Renal cortex interstitium (tissue), 11 donors: ENCODE results near the gene ZBTB16. TPM values are rescaled to one million over a fixed set of nuclear protein-coding genes. Genes with fewer than 3 reads are reported as not detected.

Experiments used
- DNase-seq, 11 donors: peaks; one replicate each; pipeline ENCODE4 v3.0.0-alpha.2; 2013; ENCODE audit warnings: low read depth in 9 of 11, low spot score in 4 of 11; ENCODE audit errors: extremely low read depth in 1 of 11
- polyA plus RNA-seq, 3 donors: library from polyadenylated mRNA; unstranded; fragments of 120-200 nt; gene quantifications; one replicate each; pipeline ENCODE4 v1.2.1, GENCODE V29; 2013; ENCODE audit not compliant: insufficient read length in 3 of 3

Gene ZBTB16
- polyA plus RNA-seq, 3 donors, result 1.4 to 2.5 (median 1.7) TPM

DNA sequence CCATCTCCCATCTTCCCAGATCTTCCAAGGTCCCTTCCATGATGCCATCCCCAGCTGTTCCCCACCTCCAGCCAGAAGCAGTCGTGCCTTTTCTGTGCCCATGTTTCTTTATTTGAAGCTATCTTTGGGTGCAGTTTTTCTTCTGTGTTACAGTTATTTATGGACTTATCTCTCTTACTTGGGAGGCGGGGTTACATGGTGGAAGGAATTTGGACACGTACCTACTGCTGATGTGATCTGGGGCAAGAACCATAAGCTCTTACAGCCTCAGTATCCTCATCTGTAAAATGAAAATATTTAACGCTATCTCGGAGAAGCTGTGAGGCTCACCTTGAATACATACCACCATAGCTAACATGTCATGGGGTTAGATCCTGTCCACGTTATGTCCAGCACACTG is 98.9 kb downstream of the ZBTB16 start:
- DNase-seq, result no peak

DNA sequence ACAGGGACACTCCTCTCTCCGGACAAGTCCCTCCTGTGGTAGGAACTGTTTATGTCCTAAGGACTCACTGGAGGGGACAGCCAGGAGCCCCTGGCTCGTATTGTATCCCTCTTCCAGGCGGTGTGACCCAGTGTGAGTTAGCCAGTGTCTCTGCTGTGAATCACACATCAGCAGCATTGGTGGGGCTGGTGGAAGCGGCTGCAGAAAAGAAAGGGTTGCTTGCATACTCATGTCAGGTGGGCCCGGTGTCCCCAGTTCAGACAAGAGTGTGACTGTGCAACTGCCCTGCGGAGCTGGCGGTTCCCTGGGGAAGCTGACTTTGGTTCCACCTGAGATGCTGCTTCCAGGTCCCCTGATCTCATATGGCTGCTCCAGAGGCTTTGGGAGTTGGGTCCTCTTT is 99.4 kb downstream of the ZBTB16 start:
- DNase-seq, result no peak

DNA sequence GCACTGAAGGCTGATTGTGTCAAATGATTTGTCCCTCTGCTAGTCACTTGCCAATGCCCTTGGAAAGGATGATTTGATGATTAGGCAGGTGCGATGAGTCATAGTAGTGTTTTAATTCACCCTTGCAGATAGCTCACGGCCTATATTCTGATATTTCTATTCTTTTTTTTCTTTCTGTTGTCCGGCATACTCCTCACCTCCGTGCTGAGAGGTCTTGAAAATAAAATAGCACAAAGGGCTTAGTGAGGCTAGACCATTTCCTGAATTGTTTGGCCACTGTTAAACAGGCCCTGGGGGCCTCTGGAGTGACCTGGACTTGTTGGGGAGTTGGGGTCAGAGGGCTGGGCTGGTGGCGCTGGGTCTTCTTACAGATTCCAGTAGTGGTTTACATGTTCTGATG is 99.8 kb downstream of the ZBTB16 start:
- no peak for DNase-seq

DNA sequence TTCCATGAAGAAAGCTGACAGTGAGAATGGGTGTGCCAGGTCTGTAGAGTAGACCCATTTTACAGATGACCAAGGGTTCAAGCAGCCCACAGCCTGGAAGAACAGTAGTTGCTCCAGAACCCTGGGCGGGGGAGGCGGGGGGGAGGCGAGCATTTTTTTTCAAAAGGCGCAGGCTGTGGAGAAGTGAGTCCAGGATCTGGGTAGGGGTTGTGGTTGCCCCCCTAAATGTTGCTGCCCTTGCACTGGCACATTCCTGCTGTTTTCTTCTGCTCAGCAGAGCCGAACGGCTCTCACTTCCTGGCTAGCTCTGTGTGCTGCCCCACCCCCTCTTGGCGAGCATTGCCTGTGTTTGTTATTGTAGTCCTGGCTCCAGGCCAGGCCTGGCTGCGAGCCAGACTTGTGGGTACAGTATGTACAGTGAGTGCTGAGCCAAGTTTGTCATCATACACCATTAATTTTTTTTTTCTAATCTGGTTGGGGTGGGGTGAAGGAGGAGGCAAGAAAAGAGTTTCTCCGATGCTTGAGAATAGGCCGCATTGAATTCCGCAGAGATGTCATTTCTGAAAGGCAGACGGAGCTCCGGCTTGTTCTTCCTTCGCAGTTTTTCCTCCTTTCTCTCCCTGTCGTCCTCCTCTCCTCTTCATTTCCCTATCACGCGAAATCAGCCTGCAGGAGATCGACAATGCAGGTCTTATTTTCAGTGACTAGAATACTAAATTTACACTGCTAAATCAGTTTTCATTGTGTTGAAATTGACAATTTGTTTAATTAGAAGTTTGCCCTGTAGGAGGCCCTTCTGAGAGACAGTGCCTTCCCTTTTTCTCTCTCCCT is 100.5 kb downstream of the ZBTB16 start:
- DNase-seq, result peak; percentile 92 to 98 (median 97)

DNA sequence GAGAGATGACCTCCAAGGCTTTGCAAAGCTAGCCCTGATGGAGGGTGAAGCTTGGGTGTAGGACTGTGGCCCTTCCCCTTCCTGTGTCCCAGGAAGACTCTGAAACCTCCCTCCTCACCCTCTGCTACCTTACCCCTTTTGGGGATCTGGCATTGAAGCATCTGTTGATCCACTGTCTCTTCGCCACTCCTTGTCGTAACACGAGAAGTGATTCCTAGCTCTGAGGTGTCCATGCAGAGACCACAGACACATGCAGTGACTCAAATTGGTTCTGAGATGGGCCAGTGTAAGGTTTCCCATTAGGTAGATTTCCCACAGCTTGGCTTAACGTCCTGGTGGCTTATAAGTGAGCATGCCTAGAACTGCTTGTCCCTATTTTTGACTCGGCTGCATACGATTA is 101.4 kb downstream of the ZBTB16 start:
- DNase-seq, result no peak

DNA sequence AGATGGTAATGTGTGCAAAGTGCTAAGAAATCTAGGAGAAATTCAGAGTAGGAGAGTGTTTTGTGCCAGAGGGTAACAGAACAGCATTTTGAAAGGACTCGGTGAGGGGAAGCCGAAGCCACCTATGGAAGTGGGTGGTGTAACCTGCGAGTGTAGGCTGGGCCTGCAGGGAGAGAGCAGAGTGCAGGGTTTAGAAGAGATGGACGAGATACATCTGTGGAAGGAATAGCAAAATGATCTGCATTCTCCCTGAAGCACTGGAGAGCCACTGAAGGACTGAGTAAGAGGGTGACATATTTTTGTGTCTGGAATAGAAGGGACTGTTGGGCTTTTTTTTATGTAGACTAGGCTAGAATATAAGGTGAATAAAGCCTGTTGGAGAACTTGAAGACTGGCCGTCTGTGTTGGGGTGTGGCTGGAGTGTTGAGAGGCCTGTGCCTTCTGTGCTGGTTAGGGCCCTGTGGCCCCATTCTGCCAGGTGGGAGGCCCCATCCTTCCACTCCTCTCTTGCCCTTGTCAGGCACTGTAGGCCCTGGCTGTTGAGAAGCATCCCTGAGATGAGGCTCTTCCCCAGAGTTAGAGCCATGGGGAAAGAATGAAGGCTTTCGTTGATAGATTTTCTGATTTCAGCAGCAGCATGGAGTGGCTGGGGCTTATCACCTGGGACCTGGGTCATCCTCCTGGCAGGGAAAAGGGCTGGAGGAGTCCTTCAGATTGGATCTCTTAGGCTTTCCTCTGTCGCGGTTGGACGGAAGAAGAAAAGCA is 102.2 kb downstream of the ZBTB16 start:
- DNase-seq, result no peak

DNA sequence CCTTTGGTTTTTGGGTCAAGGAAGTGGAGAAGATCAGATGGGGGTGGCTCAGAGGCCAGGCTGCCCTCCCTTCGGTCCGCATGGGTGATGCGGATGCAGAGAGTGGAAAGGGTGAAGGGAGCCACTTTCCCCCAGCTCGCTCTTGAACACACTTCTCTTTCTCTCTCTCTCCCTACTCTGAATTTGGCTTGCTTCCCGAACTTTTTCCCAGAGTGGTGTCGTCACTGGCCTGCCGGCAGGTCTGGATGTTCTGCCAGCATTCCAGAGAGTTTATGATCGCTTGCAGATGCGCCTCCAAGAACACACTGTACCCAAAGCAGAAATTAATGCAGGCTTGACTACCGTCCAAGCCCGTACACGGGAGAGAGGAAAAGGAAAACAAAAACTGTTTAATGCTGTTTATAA is 103.2 kb downstream of the ZBTB16 start:
- peak; percentile 87 to 97 (median 93) for DNase-seq

DNA sequence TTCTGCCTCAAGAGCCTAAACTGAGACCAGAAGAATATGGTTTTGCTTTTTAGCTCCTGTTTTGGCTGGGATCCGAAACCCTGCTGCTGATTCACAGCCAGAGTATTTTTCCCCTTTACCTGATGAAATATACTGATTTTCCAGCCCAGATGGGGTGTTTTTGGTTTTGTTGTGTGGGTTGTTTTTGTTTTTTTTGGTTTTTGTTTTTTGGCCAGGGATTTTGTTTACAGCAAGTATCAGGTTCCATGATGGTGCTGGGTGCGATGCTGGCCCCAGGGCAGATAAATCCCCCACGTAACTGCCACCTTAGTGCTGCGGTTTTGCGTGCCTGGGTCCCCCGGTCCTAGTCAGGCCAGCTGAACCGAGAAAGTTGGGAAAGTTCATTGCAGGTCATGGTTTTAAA is 103.7 kb downstream of the ZBTB16 start:
- no peak for DNase-seq

DNA sequence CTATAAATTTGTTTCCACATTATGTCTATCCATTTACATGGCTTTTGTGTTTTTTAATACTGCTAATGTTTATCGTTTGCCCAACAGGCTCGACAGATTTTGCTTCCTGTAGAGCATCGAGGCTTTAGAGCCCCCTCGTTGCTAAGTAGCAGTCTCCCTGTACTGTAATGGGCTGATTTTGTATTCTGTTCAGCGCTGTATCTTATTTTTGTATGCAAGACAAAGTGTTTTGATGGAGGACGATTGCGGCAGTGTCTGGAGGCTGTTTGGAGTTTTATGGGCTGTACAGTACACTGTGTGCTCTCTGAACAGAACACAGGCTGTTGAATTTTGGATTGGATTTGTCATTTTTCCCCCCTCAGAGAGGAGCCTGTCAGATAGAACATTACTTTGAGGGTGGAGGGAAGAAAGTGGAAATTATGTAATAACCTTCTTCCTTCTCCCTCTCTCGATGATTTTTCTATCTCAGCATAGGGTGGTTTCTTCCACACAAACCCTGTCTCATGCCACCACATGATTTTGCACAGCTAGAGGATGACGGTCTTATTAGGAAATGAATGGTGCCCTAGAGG is 104.4 kb downstream of the ZBTB16 start:
- no peak for DNase-seq

DNA sequence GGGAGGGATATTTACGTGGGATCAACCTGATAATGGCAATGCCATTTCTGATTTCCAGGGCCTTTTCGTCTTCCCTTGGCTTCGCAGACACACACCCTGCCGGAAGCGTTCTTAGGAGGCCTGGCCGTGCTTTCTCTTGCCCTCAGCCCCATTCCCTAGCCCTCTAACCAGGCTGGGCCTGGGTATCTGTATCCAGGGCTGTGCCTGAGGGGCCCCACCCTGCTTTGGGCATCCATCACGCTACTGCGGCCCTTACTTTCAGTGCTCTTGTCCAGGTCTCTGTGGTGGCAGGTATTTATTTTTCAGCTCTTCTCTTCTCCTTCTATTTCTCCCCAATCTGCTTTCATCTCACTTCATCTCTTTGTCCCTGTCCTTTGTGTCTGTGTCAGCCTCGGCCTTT is 105.0 kb downstream of the ZBTB16 start:
- DNase-seq, result no peak

DNA sequence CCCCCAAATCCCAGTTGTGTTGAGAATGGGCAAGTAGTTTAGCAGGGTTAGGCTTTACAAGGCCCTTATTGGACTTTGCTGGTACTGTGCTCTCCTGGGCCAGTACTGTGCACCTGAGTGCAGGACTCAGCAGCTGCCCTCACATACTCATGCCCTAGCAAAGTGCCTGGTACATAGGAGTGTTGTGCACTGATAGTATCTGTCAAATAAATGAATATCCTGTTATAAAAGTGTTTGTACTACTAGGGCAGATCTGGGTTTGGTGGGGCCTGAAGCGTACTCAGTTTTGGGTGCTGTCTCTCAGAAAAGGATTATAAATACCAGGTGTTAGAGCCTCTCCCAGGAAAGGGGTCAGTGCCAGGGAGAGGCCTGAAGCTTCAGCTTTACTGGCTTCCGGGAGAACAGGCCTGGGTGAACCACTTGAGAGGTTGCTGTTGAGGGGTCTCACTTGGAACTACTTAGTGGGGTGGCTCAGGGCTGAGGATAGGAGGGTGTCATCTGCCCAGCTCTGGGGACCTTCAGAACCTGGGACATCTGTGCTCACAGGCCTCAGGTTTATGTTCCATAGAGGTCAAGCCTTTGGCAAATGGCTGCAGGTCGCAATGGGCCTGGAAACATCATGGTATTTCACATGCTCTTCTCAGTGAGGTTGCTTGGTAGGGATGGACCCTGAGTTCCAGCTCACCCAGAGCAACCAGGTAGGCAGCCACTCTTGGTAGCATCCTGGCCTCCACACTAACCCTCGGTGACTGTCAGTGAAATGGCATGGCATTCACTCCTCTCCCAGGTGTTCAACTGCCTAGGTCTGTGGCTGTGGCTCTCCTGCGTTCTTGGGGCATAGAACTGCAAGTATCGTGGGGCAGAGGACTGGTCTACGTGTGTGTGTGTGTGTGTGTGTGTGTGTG is 106.1 kb downstream of the ZBTB16 start:
- no peak for DNase-seq

DNA sequence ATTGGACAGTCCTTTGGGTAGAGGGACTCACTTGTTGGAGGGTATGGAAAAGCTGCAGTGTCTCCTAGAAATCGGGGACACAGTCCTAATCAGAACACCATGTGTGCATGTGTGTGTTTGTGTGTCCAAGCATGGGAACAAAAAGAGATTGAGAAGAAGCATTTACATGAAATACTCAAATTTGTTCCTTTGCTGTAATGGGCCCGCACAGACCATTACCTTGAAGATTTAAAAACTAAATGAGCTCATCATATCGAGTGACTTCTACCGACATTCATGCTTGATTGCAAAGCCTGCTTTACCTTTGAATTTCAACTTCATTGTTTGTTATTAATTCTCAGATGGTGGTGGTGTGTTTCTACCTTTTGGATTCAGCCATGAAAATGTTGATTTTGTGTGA is 106.9 kb downstream of the ZBTB16 start:
- DNase-seq, result no peak

DNA sequence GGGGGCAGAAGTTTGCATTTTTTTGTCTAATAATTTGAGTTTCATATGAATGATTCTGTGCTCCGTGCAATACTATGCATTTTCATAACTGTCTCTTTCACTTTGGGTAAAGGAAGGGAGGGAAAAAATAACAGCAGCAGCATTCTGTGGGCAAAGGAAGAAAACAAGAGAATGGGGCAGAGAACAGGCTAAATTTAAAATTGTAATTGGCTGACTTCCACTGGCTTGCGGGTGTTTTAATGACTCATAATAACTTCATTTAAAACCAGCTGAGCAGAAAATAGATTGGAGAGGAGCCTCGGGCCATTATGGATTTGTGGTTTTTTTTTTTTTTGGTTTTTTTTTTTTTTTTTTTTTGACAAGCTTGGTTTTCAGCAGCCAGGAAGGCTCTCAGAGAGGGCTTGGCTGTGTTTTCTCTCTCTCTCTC is 107.4 kb downstream of the ZBTB16 start:
- DNase-seq, result no peak

DNA sequence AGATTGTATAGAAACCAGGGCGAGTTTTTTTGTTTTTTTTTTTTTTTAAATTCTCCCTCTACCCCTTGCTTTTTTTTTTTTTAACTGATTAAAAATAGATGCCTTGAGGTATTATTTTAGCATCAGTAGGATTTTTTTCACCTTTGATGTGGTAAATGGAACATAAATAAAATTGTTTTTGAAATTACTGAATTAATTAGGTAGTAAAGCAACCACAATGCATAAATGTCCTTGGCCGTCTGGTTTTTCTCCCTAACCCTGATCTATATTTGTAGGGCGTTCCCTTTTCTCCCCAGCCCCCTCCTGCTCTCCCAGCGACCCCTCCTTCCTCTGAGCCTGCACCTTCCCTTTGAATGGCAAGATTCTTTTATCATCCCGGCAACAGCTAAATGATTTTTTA is 107.8 kb downstream of the ZBTB16 start:
- no peak for DNase-seq

DNA sequence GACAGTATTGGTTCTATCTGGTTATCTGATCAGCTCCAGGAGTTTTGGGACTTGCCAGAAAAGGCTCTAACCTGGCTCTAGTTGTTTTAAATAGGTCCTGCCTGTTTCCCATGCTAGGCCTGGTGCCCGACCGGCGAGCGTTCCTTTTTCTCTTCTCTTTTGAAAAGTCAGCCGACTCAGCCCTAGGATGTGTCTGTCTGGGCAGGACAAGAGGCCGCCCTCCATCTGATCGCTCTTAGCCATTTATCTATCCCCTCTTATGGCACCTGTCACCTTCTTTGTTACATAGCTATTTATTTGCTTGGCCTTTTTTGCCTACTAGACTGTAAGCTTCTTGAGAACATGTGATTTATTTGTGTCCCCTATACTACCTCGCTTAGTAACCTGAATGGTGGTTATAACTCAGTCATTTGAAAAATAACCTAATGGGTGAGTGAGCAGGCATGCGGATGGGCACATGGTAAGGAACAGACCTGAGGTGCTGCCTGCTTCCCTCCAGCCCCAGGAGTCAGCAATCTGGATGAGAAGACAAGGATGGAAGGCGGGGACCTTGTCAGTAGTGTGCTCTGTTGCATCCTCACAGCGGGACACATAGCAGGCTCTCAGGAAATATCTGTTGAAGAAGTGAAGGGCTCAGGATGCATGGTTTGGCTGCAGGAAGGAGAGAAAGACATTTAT is 108.4 kb downstream of the ZBTB16 start:
- no peak for DNase-seq

DNA sequence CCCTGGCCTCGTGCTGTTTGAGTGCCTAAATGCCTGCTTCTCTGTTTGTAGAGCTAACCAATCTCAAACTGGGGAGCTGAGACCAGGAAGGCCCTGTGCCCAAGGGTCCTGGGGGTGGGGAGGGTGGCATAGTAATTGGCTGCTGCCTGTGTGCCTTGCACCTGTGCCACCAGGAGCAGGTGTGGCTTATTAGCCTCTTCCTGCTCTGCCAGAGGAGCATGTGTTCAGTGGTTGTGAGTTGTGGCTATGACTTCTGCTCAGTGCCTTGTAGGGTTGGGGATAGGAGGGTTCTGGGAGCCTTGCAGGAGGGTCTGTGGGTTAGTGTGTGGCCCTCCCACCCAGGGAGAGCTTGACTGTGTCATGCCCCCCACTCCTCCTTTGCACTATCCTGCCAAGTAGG is 109.2 kb downstream of the ZBTB16 start:
- no peak for DNase-seq

DNA sequence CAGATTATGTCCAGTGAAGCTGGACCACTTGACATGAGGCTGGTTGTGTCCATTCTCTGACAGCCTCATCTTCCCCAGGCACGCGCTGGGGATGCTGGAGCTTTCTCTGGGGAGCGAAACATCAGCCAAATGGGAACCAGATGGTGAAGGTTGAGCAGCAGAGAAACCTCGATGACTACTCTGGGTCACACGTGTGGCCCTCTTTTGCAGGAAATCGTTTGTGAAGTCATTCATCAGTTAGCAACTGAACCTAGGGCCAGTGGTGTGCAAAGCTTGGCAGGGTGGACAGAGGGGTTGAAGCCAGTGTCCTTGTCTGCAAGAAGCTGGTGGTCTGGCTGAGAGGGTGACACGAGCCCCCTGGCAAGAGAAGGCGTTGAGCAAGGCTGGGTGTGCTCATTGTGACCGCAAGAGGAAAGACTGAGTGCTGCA is 109.8 kb downstream of the ZBTB16 start:
- DNase-seq, result no peak

DNA sequence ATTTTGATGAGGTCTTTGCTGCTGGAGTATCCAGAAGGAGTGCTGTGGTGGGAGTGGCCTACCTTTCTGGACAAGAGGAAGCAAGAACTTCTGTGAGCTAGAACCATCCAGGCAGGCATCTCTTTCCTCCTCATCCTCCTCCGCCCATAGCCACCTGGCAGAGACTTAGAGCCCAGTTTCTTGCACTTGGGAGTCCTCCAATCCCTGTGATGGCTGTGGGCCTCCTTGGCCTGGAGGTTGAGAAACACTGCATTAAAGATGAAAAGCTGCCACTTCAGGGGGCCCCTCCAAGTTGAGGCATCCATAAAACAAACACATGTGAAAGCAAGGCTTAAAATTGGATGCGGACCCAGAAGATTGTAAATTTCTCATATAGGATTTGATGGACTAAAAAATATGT is 110.3 kb downstream of the ZBTB16 start:
- DNase-seq, result no peak

DNA sequence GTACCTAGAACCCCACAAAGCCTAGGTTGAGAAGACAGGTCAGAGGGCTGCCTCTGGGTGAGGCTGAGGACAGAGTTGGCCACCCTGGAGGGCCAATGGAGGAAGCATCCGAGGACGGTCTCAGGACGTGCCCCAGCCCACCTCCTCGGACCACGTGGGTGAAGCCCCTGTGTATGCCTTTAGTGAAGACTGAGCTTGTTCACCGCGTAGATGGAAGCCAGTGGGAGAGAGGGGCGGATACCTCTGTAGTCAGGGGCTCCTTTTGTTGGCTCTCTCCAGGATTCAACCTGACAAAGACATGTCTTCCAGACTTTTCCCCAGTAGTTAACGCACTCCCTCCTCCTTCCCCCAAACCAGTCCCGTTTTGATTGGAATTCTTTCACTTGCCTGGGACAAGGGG is 110.7 kb downstream of the ZBTB16 start:
- DNase-seq, result no peak
